Kidney (tissue), 14 donors: ENCODE measurements around the gene PPP1R10. TPM values are rescaled to one million over a fixed set of nuclear protein-coding genes. Genes with fewer than 3 reads are reported as not detected.

Experiments
- DNase-seq, 5 donors: peaks; one replicate each; pipeline ENCODE4 v3.0.0-alpha.2; 2013 to 2020
- FAIRE-seq: peaks from 2 replicates; lab custom pipeline; 2012; peaks lifted over from hg19 to GRCh38; lab: Jason Lieb, UNC
- H3K27ac ChIP-seq, 2 donors: one replicate each; pipeline ENCODE4 v1.7.0; 2013; ENCODE audit warnings: low read depth in 2 of 2, low read length in 2 of 2, inconsistent platforms in 1 of 2
- H3K27me3 ChIP-seq: one replicate; pipeline ENCODE4 v1.7.1; 2013; ENCODE audit warnings: low read length, inconsistent platforms; ENCODE audit not compliant: control insufficient read depth, insufficient read depth
- H3K36me3 ChIP-seq, 3 donors: one replicate each; pipeline versions ENCODE4 v1.7.0 to v1.7.1; 2013; ENCODE audit warnings: low read length in 3 of 3, control low read depth in 1 of 3, inconsistent platforms in 1 of 3; ENCODE audit not compliant: insufficient read depth in 3 of 3, control insufficient read depth in 2 of 3
- H3K4me1 ChIP-seq, 3 donors: one replicate each; pipeline versions ENCODE4 v1.7.0 to v1.7.1; 2013; ENCODE audit warnings: low read length in 3 of 3, inconsistent platforms in 1 of 3, low read depth in 1 of 3; ENCODE audit not compliant: control insufficient read depth in 2 of 3, insufficient read depth in 2 of 3
- H3K4me3 ChIP-seq, 3 donors: one replicate each; pipeline versions ENCODE4 v1.7.0 to v1.8.1; 2013; ENCODE audit warnings: low read length in 3 of 3, control low read depth in 1 of 3, inconsistent platforms in 1 of 3
- H3K9ac ChIP-seq, 3 donors: one replicate each; pipeline versions ENCODE4 v1.7.0 to v1.7.1; 2013; ENCODE audit warnings: low read length in 3 of 3, control low read depth in 1 of 3, inconsistent platforms in 1 of 3
- H3K9me3 ChIP-seq, 3 donors: one replicate each; pipeline versions ENCODE4 v1.7.0 to v1.7.1; 2013; ENCODE audit warnings: low read length in 3 of 3, control low read depth in 1 of 3, inconsistent platforms in 1 of 3; ENCODE audit not compliant: control insufficient read depth in 2 of 3, insufficient read depth in 1 of 3
- CTCF ChIP-seq: IDR thresholded peaks from 3 replicates; pipeline ENCODE4 v1.5.1; 2012; ENCODE audit warnings: mild to moderate bottlenecking, moderate library complexity, borderline replicate concordance; ENCODE audit not compliant: insufficient read depth; ENCODE audit errors: extremely low read depth
- intact Hi-C: fragments of 100-400 bp; cut with DNase I; formaldehyde crosslinking; loops from one replicate; pipeline ENCODE4 v1.11.1; 2022
- polyA plus RNA-seq: library from polyadenylated mRNA; stranded (reverse); fragments of 350-450 nt; fragmentation: Illumina TruSeq; extraction: RNeasy Lipid Tissue Mini Kit (QIAGEN cat#74804); gene quantifications from one replicate; pipeline ENCODE4 v1.2.3, GENCODE V29; 2014; ENCODE audit warnings: low read depth, low replicate concordance; ENCODE audit not compliant: insufficient read depth
- total RNA-seq: library from RNA; stranded (reverse); fragmentation: NEBNext Ultra II Directional; extraction: Animal tissue kit (Norgen Biotek cat#: 25700); gene quantifications from one replicate; pipeline ENCODE4 v1.2.1, GENCODE V29; 2021
- donor health status: control.
- donor health status: control.
- donor health status: control.
- donor health status: control.
- donor health status: control.
- donor health status: DM: yes; HTN: yes; CAD: no.
- donor health status: Normal renal cell carcinoma (clear cell type).

Gene PPP1R10
- total and polyA plus RNA-seq, 2 donors from 2014 or later: 19.7 to 65.0 TPM

GRCh38 chr6:30590509-30590908, 26.5 kb downstream of the PPP1R10 start:
- FAIRE-seq (no peak), DNase-seq (no peak)
- peaks cover 9 to 45% (median 28%) of the 10 kb centered on the region in 3 donors for H3K36me3 ChIP-seq

GRCh38 chr6:30589754-30590358, 27.2 kb downstream of the PPP1R10 start:
- H3K4me3 ChIP-seq: no peak overlapping the region
- intact Hi-C loops: no loop called here
- H3K9ac ChIP-seq: no peak overlapping the region
- no peak for TF ChIP-seq CTCF
- no peak for DNase-seq
- peaks cover 0 to 12% (median 6%) of the 10 kb centered on the region in 3 donors for H3K4me1 ChIP-seq
- FAIRE-seq: no peak
- H3K36me3 ChIP-seq: peaks cover 11 to 51% (median 35%) of the 10 kb centered on the region in 3 donors
- H3K27me3 ChIP-seq: no peaks in the 10 kb centered on the region
- no peak overlapping the region for H3K27ac ChIP-seq
- no peaks in the 10 kb centered on the region for H3K9me3 ChIP-seq

More at GRCh38 chr6:30590509-30590908, 26.5 kb downstream of the PPP1R10 start:
- peaks cover 0 to 12% (median 6%) of the 10 kb centered on the region in 3 donors for H3K4me1 ChIP-seq
- no peaks in the 10 kb centered on the region for H3K27me3 ChIP-seq
- H3K27ac ChIP-seq: no peak overlapping the region
- no peak overlapping the region for H3K4me3 ChIP-seq
- H3K9me3 ChIP-seq: no peaks in the 10 kb centered on the region
- no peak for TF ChIP-seq CTCF
- peak overlapping the region in 1 of 3 donors; percentile 28 for H3K9ac ChIP-seq
- intact Hi-C loops: no loop called here

DNA sequence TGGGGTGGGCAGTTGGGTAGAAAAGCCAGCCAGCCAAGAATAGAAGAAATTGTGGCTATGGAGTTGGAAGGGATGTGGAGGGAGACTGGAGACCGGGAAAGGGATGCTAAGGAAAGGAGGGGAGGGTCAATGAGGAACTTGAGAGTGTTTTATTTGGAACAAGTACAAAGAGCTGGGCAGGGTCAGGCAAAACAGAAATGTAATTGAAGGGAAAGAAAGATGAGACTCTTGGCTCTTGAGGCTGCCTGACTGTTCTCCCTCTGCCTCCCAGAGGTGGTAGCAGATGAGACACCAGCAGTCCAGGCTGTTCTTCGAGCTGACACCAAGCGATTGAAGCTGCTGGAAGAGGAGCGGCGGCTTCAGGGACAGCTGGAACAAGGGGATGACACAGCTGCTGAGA, 33.1 kb downstream of the PPP1R10 start:
- no peak for TF ChIP-seq CTCF
- no peaks in the 10 kb centered on the region for H3K4me1 ChIP-seq
- DNase-seq (peak in 1 of 5 donors; percentile 17), FAIRE-seq (no peak)
- H3K9ac ChIP-seq: no peak overlapping the region
- H3K27me3 ChIP-seq: no peaks in the 10 kb centered on the region
- H3K9me3 ChIP-seq: no peaks in the 10 kb centered on the region
- no peak overlapping the region for H3K27ac ChIP-seq
- H3K4me3 ChIP-seq: no peak overlapping the region
- intact Hi-C loops: no loop called here
- peaks cover 12 to 70% (median 50%) of the 10 kb centered on the region in 3 donors for H3K36me3 ChIP-seq

- no peak for DNase-seq
- no peaks in the 10 kb centered on the region for H3K27me3 ChIP-seq
- peaks cover 12 to 46% (median 30%) of the 10 kb centered on the region in 3 donors for H3K36me3 ChIP-seq
- FAIRE-seq: no peak
- H3K9me3 ChIP-seq: no peaks in the 10 kb centered on the region
- intact Hi-C loops: no loop called here
- H3K9ac ChIP-seq: no peak overlapping the region
- no peak overlapping the region for H3K4me3 ChIP-seq
- H3K27ac ChIP-seq: no peak overlapping the region
- no peak for TF ChIP-seq CTCF
- H3K4me1 ChIP-seq: peaks cover 0 to 8% (median 7%) of the 10 kb centered on the region in 3 donors
These were observed 39.0 kb downstream of the PPP1R10 start for GRCh38 chr6:30578051-30578450.
